ENCODE results near the gene PRKAG2. TPM values are rescaled to one million over a fixed set of nuclear protein-coding genes. Genes with fewer than 3 reads are reported as not detected.
"Not testable (repeated sequence)": the region's sequence is repeated elsewhere in the genome, so short reads cannot be mapped to it uniquely, and the experiment has no call there.

The PRKAG2 gene
- total RNA-seq, 1 donor from 2014 or later = 35.6 TPM

- Histone ChIP-seq H3K36me3 (no peaks in the 10 kb centered on the region), H3K27ac (peak within 1 kb of the TSS; percentile 96), H3K4me1 (peaks cover 23% of the 10 kb centered on the region), H3K9me3 (no peaks in the 10 kb centered on the region), H3K27me3 (no peaks in the 10 kb centered on the region), H3K4me3 (peak within 1 kb of the TSS; percentile 70)
- DNase-seq = peak; percentile 99
- intact Hi-C loops (cut with DNase I) = no loop called here
- peak; percentile 93 for ATAC-seq
- TF ChIP-seq CTCF (IDR thresholded peaks at IDR 0.05) = no peak
These were observed 357.0 kb downstream of the PRKAG2 start, which contains the start of gene RHEB for GRCh38 chr7:151519765-151520418. Gene RHEB, minus strand, starts transcription at chr7:151519895. Its CDS starts 384 bp downstream, at chr7:151519511.

- intact Hi-C loops (cut with DNase I); H3K36me3 ChIP-seq; H3K9me3 ChIP-seq; H3K27me3 ChIP-seq: not testable (repeated sequence)
- H3K4me3 ChIP-seq = peak overlapping the region; percentile 70
- H3K27ac ChIP-seq = peak overlapping the region; percentile 96
- peak; percentile 91 for ATAC-seq
- peaks cover 28% of the 10 kb centered on the region for H3K4me1 ChIP-seq
- DNase-seq = peak; percentile 88
These were observed 357.8 kb downstream of the PRKAG2 start for GRCh38 chr7:151518947-151519764.

- H3K36me3 ChIP-seq = no peaks in the 10 kb centered on the region
- DNase-seq (peak; percentile 72), ATAC-seq (no peak)
- no peak for TF ChIP-seq CTCF (IDR thresholded peaks at IDR 0.05)
- intact Hi-C loops (cut with DNase I) = no loop called here
- H3K4me1 ChIP-seq = peaks cover 28% of the 10 kb centered on the region
- H3K9me3 ChIP-seq = no peaks in the 10 kb centered on the region
- no peaks in the 10 kb centered on the region for H3K27me3 ChIP-seq
- H3K4me3 ChIP-seq = peak overlapping the region; percentile 70
- peak overlapping the region; percentile 96 for H3K27ac ChIP-seq
These were observed 358.6 kb downstream of the PRKAG2 start for GRCh38 chr7:151518105-151518946.

GRCh38 chr7:151517601-151518104 is 359.3 kb downstream of the PRKAG2 start:
- Histone ChIP-seq H3K4me3 (peak overlapping the region; percentile 70), H3K36me3 (no peaks in the 10 kb centered on the region), H3K27me3 (no peaks in the 10 kb centered on the region), H3K27ac (peak overlapping the region; percentile 96), H3K9me3 (no peaks in the 10 kb centered on the region), H3K4me1 (peaks cover 32% of the 10 kb centered on the region)
- intact Hi-C loops (cut with DNase I) = no loop called here
- no peak for TF ChIP-seq CTCF (IDR thresholded peaks at IDR 0.05)
- DNase-seq (no peak), ATAC-seq (no peak)

- TF ChIP-seq CTCF (IDR thresholded peaks at IDR 0.05) = no peak
- H3K27ac ChIP-seq = no peak overlapping the region
- no peak for ATAC-seq
- peaks cover 46% of the 10 kb centered on the region for H3K4me1 ChIP-seq
- no peaks in the 10 kb centered on the region for H3K36me3 ChIP-seq
- DNase-seq = no peak
- intact Hi-C loops (cut with DNase I) = no loop called here
- no peak overlapping the region for H3K4me3 ChIP-seq
- H3K27me3 ChIP-seq = no peaks in the 10 kb centered on the region
- no peaks in the 10 kb centered on the region for H3K9me3 ChIP-seq
These were observed 361.7 kb downstream of the PRKAG2 start for GRCh38 chr7:151515276-151515565.

Data from upper lobe of right lung (tissue), 1 donor.